Measurements from ENCODE around the gene PTPN20. TPM values are rescaled to one million over a fixed set of nuclear protein-coding genes. Genes with fewer than 3 reads are reported as not detected.
A peak's percentile ranks its signal among the peaks of the same experiment; 100 is the strongest.

The PTPN20 gene
- polyA plus RNA-seq, 2 of the 4 experiments (the other 2 are of a cell fraction), result 5.3 to 8.1 TPM

- Histone ChIP-seq H3K4me1 (no peaks in the 10 kb centered on the region), H3K4me3 (no peak overlapping the region), H3K9me3 (no peaks in the 10 kb centered on the region), H3K27ac (no peak overlapping the region), H3K4me2 (no peak overlapping the region)
- ChIA-PET POLR2A (interaction anchor here (1.3 kb wide), 1 partner anchor 264 kb away, joined by 4 read pairs; no protein-coding TSS in a partner anchor), CTCF (interaction anchor here (0.6 to 11.8 kb wide), 36 partner anchors 8 to 308 kb away, joined by 3 to 213 read pairs (median 4); no protein-coding TSS in a partner anchor)
- DNase-seq (ENCODE audit: low read depth in 1 of 2, low spot score in 1 of 2) (peak; percentile 71 to 75), ATAC-seq (peak; percentile 79 to 95), FAIRE-seq (peak; percentile 32)
- whole genome bisulfite sequencing (ENCODE audit: missing lambda C conversion rate), result 29% methylated on average over 14 of the region's 15 CpGs
- TF ChIP-seq ESRRA (IDR thresholded peaks at IDR 0.05; ENCODE audit: borderline replicate concordance, low read length), result no peak
- peak; percentile 77 to 89 for TF ChIP-seq RAD21 (conservative IDR thresholded peaks at IDR 0.05 in 1 of 2, IDR thresholded peaks at IDR 0.05 in 1 of 2)
- peak; percentile 79 for TF ChIP-seq SMC3 (IDR thresholded peaks at IDR 0.05)
- TF ChIP-seq, protein P1, sequence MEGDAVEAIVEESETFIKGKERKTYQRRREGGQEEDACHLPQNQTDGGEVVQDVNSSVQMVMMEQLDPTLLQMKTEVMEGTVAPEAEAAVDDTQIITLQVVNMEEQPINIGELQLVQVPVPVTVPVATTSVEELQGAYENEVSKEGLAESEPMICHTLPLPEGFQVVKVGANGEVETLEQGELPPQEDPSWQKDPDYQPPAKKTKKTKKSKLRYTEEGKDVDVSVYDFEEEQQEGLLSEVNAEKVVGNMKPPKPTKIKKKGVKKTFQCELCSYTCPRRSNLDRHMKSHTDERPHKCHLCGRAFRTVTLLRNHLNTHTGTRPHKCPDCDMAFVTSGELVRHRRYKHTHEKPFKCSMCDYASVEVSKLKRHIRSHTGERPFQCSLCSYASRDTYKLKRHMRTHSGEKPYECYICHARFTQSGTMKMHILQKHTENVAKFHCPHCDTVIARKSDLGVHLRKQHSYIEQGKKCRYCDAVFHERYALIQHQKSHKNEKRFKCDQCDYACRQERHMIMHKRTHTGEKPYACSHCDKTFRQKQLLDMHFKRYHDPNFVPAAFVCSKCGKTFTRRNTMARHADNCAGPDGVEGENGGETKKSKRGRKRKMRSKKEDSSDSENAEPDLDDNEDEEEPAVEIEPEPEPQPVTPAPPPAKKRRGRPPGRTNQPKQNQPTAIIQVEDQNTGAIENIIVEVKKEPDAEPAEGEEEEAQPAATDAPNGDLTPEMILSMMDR (IDR thresholded peaks at IDR 0.05), result peak; percentile 84
Measured at GRCh38 chr10:47047577-47048525, 136.6 kb downstream of the PTPN20 start.

- no peak for ATAC-seq
- no peak overlapping the region for H3K4me3 ChIP-seq
- ChIA-PET CTCF (interaction anchor here (0.7 to 11.8 kb wide), 21 partner anchors 12 to 307 kb away, joined by 3 to 213 read pairs (median 5); no protein-coding TSS in a partner anchor), POLR2A (interaction anchor here (1.3 kb wide), 1 partner anchor 263 kb away, joined by 4 read pairs; no protein-coding TSS in a partner anchor)
- H3K9me3 ChIP-seq, result no peaks in the 10 kb centered on the region
- no peak overlapping the region for H3K27ac ChIP-seq
- TF ChIP-seq, protein P1 (IDR thresholded peaks at IDR 0.05), result no peak
- TF ChIP-seq, protein P2, sequence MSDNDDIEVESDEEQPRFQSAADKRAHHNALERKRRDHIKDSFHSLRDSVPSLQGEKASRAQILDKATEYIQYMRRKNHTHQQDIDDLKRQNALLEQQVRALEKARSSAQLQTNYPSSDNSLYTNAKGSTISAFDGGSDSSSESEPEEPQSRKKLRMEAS (IDR thresholded peaks at IDR 0.05), result no peak
- TF ChIP-seq NR3C1 (IDR thresholded peaks at IDR 0.05) (no peak), FOXS1 (CRISPR knock-in tag; IDR thresholded peaks at IDR 0.05) (no peak), CBX8 (IDR thresholded peaks at IDR 0.05) (no peak), EHMT2 (IDR thresholded peaks at IDR 0.05; ENCODE audit: low read depth) (no peak), TFCP2L1 (CRISPR knock-in tag; IDR thresholded peaks at IDR 0.05) (no peak), RNF2 (IDR thresholded peaks at IDR 0.05; ENCODE audit: borderline replicate concordance, low read depth) (no peak), HOXB13 (CRISPR knock-in tag; IDR thresholded peaks at IDR 0.05; ENCODE audit: low read depth) (no peak), SMC3 (IDR thresholded peaks at IDR 0.05) (no peak), RCOR1 (IDR thresholded peaks at IDR 0.05; ENCODE audit: low read depth, low read length) (no peak), FOSB (CRISPR knock-in tag; IDR thresholded peaks at IDR 0.05) (no peak), HOXA7 (CRISPR knock-in tag; IDR thresholded peaks at IDR 0.05) (no peak), MAZ (IDR thresholded peaks at IDR 0.05; ENCODE audit: borderline replicate concordance, low read depth, low read length) (no peak), ESRRA (IDR thresholded peaks at IDR 0.05; ENCODE audit: borderline replicate concordance, low read length) (no peak)
- no peak for FAIRE-seq
- no peaks in the 10 kb centered on the region for H3K4me1 ChIP-seq
- 63% methylated on average over 6 of the region's 7 CpGs for WGBS (ENCODE audit: missing lambda C conversion rate)
- H3K4me2 ChIP-seq, result no peak overlapping the region
- DNase-seq (ENCODE audit: low read depth in 1 of 2, low spot score in 1 of 2), result no peak
Measured at GRCh38 chr10:47048526-47048905, 137.3 kb downstream of the PTPN20 start.
